Mesothelial cell of epicardium (in vitro differentiated cells): ENCODE data around the gene CD247. TPM values are rescaled to one million over a fixed set of nuclear protein-coding genes. Genes with fewer than 3 reads are reported as not detected.

Experiments used
- DNase-seq, 2 experiments: peaks; one replicate each; pipeline ENCODE4 v3.0.0; 2021; ENCODE audit warnings: low spot score in 2 of 2; ENCODE audit not compliant: unreplicated experiment in 2 of 2
- H3K27ac Mint-ChIP-seq: 2 replicates; pipeline ENCODE4 v1.8.0; 2021; ENCODE audit warnings: mixed read lengths
- H3K27me3 Mint-ChIP-seq: 2 replicates; pipeline ENCODE4 v1.8.0; 2021; ENCODE audit warnings: low read depth, mixed read lengths
- H3K36me3 Mint-ChIP-seq: 2 replicates; pipeline ENCODE4 v1.8.0; 2021; ENCODE audit warnings: mixed read lengths
- H3K4me1 Mint-ChIP-seq: 2 replicates; pipeline ENCODE4 v1.8.0; 2021; ENCODE audit warnings: mixed read lengths
- H3K4me3 Mint-ChIP-seq: 2 replicates; pipeline ENCODE4 v1.8.0; 2021; ENCODE audit warnings: mild to moderate bottlenecking, moderate library complexity, mixed read lengths
- H3K9me3 Mint-ChIP-seq: 2 replicates; pipeline ENCODE4 v1.8.0; 2021; ENCODE audit warnings: mixed read lengths
- CTCF ChIP-seq: fragments of 200-600 bp; sonication (generic); IDR thresholded peaks from one replicate; pipeline ENCODE4 v1.5.0; 2021; ENCODE audit warnings: antibody characterized with exemption; ENCODE audit not compliant: unreplicated experiment
- total RNA-seq: library from RNA; stranded (reverse); gene quantifications from 3 replicates; pipeline ENCODE4 v1.2.1, GENCODE V29; 2021

Gene CD247
- total RNA-seq, 1 donor from 2014 or later, result 0.13 TPM

DNA sequence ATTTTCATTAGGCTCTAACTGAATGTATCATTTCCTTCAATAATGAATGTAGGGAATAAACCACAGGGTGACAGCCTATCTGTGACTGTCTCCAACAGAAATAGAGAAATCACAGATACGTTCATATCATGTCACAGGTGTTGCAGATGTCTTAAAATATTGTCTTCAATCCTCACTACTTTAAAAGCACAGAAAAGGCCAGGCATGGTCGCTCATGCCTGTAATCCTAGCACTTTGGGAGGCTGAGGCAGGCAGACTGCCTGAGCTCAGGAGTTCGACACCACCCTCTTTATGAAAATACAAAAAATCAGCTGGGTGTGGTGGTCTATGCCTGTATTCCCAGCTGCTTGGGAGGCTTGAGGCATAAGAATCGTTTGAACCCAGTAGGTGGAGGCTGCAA, 27.0 kb upstream of the CD247 start:
- Mint-ChIP-seq H3K27me3 (no peaks in the 10 kb centered on the region), H3K4me3 (no peak overlapping the region), H3K9me3 (no peaks in the 10 kb centered on the region), H3K27ac (no peak overlapping the region), H3K36me3 (peaks cover 16% of the 10 kb centered on the region), H3K4me1 (peaks cover 8% of the 10 kb centered on the region)
- DNase-seq, result no peak
- no peak for TF ChIP-seq CTCF

DNA sequence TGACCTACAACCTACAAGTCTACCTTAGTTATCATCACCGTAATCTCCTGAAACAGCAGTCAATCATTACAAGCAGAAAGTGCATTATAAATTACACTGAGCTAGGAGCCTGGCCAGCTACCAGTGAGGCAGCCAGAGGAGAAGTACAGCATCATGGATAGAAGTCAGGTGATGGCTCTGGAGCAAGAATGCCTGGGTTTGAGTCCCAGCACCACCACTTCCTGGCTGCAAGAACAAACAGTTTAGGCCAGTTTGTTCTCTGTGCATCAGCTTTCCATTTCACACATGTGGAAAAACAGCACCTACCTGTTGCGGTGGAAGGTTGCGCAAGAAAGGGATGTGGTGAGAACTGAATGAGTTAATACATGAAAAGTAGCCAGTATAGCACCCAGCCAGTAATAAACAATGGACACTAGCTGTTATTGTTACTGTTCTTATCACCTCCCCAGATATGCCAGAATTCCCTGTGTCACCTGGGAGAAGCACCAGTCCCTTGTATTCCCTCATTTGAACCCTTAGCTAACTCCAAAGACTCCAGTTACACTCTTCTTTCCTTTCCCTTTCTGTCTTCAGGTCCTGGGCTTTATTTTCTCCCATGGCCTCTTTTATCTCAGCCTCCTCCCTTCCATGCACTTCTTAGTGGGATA, 26.2 kb upstream of the CD247 start:
- Mint-ChIP-seq H3K27ac (no peak overlapping the region), H3K9me3 (no peaks in the 10 kb centered on the region), H3K4me1 (peaks cover 6% of the 10 kb centered on the region), H3K36me3 (peaks cover 16% of the 10 kb centered on the region), H3K27me3 (no peaks in the 10 kb centered on the region), H3K4me3 (no peak overlapping the region)
- no peak for TF ChIP-seq CTCF
- DNase-seq, result no peak

DNA sequence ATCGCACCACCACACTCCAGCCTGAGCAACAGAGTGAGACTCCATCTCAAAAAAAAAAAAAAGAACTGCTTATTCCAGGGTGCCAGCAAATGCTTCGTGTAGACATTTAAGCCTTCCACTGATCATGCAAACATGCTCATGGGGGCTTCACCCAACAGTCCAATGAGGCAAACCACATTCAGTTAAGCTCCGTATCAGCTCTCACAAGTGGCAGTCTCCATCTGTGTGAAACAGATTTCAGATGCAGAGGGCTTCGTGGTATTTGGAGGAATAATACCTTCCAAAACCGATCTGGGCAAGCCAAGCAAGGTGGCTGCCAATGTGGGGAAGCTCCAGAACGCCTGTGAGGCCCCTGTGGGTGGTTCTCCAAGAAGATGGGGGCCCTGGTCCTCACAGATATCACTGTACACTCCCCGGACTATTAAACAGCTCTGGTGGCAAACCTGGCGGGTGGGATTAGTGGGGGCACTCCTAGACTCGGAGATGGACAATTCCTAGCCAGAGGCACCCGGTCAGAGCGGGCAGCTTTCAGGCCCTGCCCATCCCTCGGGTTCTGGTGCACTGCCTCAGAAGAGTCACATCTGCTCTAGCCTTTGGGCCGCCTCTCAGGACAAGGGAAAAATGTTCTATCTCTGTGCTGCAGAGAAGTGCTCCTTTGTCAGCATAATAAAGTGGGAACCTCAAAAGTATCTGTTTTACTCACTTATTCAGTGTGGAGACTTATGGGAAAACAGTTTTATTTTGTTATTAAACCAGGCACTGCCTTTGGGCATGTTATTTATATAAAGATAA, 25.1 kb upstream of the CD247 start:
- Mint-ChIP-seq H3K4me3 (no peak overlapping the region), H3K27ac (no peak overlapping the region), H3K4me1 (no peaks in the 10 kb centered on the region), H3K27me3 (no peaks in the 10 kb centered on the region), H3K9me3 (no peaks in the 10 kb centered on the region), H3K36me3 (peaks cover 16% of the 10 kb centered on the region)
- no peak for DNase-seq
- TF ChIP-seq CTCF, result no peak

DNA sequence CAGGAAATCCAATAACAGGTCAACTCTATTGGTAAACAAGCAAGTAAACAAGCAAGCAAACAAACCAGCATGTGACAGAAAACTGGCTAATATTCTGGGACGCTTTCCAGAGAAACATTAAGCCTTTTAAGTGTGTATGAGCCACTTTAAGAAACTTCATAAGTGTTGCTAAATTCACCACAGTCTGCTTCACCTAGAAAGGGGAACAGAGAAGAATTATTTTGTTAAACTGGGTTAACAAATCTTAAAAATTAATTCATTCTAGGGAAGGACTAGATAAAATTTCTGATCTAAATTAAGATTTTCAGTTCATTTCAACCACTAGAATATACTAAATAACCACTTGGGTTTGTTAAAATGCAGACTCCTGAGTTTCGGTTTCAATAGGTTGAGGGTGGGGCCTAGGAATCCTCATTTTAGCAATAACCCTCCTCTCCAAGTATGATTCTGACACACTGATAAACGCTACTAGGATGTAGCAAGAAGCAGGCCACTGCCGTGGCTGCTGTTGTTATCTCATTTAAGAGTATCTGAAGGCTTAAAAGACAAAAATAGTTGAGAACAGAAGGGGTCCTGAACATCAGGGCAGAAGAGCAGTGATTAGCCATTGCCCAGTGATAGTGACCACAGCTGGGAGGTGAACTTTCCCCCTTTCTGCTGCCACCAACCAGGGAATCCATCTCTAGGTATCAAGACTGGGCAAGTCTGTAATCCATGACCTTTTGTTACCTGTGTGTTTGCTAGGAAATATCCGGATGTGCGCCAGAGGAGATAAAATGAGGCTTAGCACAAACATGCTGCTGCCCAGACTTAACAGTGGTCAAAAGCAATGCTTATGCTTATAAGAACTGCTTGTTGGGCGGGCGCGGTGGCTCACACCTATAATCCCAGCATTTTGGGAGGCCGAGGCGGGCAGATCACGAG, 24.0 kb upstream of the CD247 start:
- Mint-ChIP-seq H3K4me1 (no peaks in the 10 kb centered on the region), H3K4me3 (no peak overlapping the region), H3K36me3 (peaks cover 12% of the 10 kb centered on the region), H3K27ac (no peak overlapping the region), H3K9me3 (no peaks in the 10 kb centered on the region), H3K27me3 (no peaks in the 10 kb centered on the region)
- TF ChIP-seq CTCF, result no peak
- DNase-seq, result no peak

- Mint-ChIP-seq H3K9me3 (no peaks in the 10 kb centered on the region), H3K36me3 (peaks cover 5% of the 10 kb centered on the region), H3K4me1 (no peaks in the 10 kb centered on the region), H3K4me3 (no peak overlapping the region), H3K27ac (no peak overlapping the region), H3K27me3 (no peaks in the 10 kb centered on the region)
- no peak for TF ChIP-seq CTCF
- DNase-seq, result no peak
Measured at GRCh38 chr1:167541610-167542009, 23.3 kb upstream of the CD247 start.
